PC-3 (cell line): ENCODE measurements around the gene CACNA1I. TPM values are rescaled to one million over a fixed set of nuclear protein-coding genes. Genes with fewer than 3 reads are reported as not detected.

Experiments used
- ATAC-seq: fragments of 200-7000 bp; cut with Tn5 transposase; 2 replicates; pipeline ENCODE4 v1.9.1; 2020; ENCODE audit warnings: mild to moderate bottlenecking, moderate library complexity
- BruUV-seq: library from RNA; stranded (reverse); fragments of 400-500 nt; replicated peaks from 2 replicates; lab custom pipeline; 2021; lab: Mats Ljungman, UMichigan
- CTCF ChIA-PET: fragments of 300-600 bp; sonication (Branson Sonifier 250); formaldehyde crosslinking; loops from one replicate; lab custom pipeline; 2022; ENCODE audit warnings: antibody characterized with exemption; lab: Charles Lee
- POLR2A ChIA-PET: fragments of 300-600 bp; sonication (Branson Sonifier 250); formaldehyde crosslinking; loops from one replicate; lab custom pipeline; 2022; ENCODE audit warnings: antibody characterized with exemption; ENCODE audit not compliant: unreplicated experiment; lab: Charles Lee
- DNase-seq: peaks from one replicate; pipeline ENCODE4 v3.0.0-alpha.2; 2015
- H2AFZ ChIP-seq: fragments of 300-600 bp; sonication (generic); 2 replicates; pipeline ENCODE4 v1.6.0; 2016; ENCODE audit warnings: antibody characterized with exemption, low read length
- H3F3A ChIP-seq: fragments of 300-600 bp; sonication (generic); one replicate; pipeline ENCODE4 v1.6.0; 2017; ENCODE audit warnings: antibody characterized with exemption, low read length, control low read depth, mild to moderate bottlenecking; ENCODE audit not compliant: unreplicated experiment
- H3K27ac ChIP-seq: fragments of 300-600 bp; sonication (generic); 2 replicates; pipeline ENCODE4 v1.5.1; 2016; ENCODE audit warnings: mild to moderate bottlenecking, low read length
- H3K27me3 ChIP-seq: fragments of 300-600 bp; sonication (generic); 2 replicates; pipeline ENCODE4 v1.6.1; 2016; ENCODE audit warnings: low read length, mixed read lengths
- H3K36me3 ChIP-seq: fragments of 300-600 bp; sonication (generic); 2 replicates; pipeline ENCODE4 v1.6.1; 2016; ENCODE audit warnings: low read depth, mixed run types, low read length, mixed read lengths
- H3K4me1 ChIP-seq: fragments of 300-600 bp; sonication (generic); 2 replicates; pipeline ENCODE4 v1.5.1; 2016; ENCODE audit warnings: low read length; ENCODE audit not compliant: insufficient read depth
- H3K4me2 ChIP-seq: fragments of 300-600 bp; sonication (generic); 2 replicates; pipeline ENCODE4 v1.6.0; 2016; ENCODE audit warnings: low read length
- H3K4me3 ChIP-seq: fragments of 300-600 bp; sonication (generic); 2 replicates; pipeline ENCODE4 v1.5.1; 2016; ENCODE audit warnings: mild to moderate bottlenecking, low read length, mixed read lengths
- H3K79me2 ChIP-seq: fragments of 300-600 bp; sonication (generic); 2 replicates; pipeline ENCODE4 v1.6.1; 2017; ENCODE audit warnings: low read length, mixed read lengths
- H3K9ac ChIP-seq: fragments of 300-600 bp; sonication (generic); 2 replicates; pipeline ENCODE4 v1.6.0; 2016; ENCODE audit warnings: mild to moderate bottlenecking, low read length
- H3K9me2 ChIP-seq: fragments of 300-600 bp; sonication (generic); replicated peaks from 2 replicates; pipeline ENCODE4 v1.6.1; 2016; ENCODE audit warnings: mixed run types, low read length, mixed read lengths
- H3K9me3 ChIP-seq: fragments of 300-600 bp; sonication (generic); 2 replicates; pipeline ENCODE4 v1.6.1; 2016; ENCODE audit warnings: low read length, mixed read lengths
- H4K20me1 ChIP-seq: fragments of 300-600 bp; sonication (generic); 2 replicates; pipeline ENCODE4 v1.6.1; 2016; ENCODE audit warnings: low read length, mixed read lengths
- EZH2 ChIP-seq: fragments of 300-600 bp; sonication (generic); IDR thresholded peaks from one replicate; pipeline ENCODE4 v1.6.1; 2017; ENCODE audit warnings: antibody characterized with exemption, mild to moderate bottlenecking, low read length; ENCODE audit not compliant: unreplicated experiment
- EZH2phosphoT487 ChIP-seq: fragments of 300-600 bp; sonication (generic); IDR thresholded peaks from 2 replicates; pipeline ENCODE4 v1.6.1; 2018; ENCODE audit warnings: mild to moderate bottlenecking, antibody characterized with exemption, low read length, borderline replicate concordance
- intact Hi-C: fragments of 100-400 bp; cut with micrococcal nuclease; formaldehyde crosslinking; loops from 2 replicates; pipeline ENCODE4 v1.9.0; 2023
- total RNA-seq: library from RNA; depleted of rRNA; stranded (reverse); fragments of >200 nt; gene quantifications from 2 replicates; pipeline ENCODE4 v1.2.3, GENCODE V29; 2014
- TF ChIP-seq, protein P1 (sequence below): fragments of 300-600 bp; sonication (generic); conservative IDR thresholded peaks from 2 replicates; pipeline ENCODE4 v1.5.1; 2017; ENCODE audit warnings: antibody characterized with exemption, low read depth, mild to moderate bottlenecking, low read length

CACNA1I gene
- total RNA-seq, 1 experiment from 2014 or later: not detected

DNA sequence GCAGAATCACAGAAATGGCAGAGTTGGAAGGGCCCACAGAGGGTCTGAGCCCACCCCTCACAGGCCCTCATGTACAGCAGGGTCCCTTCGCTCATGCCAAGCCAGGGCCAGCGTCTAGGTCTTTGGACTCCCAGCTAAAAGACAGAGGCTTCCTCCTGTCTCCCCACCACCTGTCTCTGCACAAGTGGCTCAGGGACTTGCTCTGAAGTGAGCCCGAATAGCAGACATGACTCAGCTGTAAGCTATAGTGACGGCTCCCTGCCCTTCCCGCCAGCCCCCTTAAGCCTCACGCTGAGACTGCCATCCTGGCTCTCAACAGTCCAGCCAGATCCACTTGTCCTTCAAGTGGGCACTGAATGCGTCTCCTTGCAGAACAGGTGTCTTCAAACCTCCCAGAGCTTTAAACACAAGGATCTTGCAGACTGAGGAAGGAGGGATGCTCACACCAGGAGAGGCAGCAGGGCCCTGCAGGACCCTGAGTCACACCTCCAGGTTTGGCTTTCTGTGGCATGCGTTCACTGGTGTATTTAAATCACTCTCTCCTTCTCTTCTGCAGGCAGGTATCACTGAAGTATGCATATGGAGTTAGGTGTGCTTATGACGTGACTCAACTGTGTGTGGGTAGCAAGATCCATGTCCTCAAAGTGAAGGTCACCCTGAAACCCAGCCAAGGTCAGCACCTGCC lies 154.9 kb downstream of the CACNA1I start:
- Histone ChIP-seq H3K9ac (no peak overlapping the region), H3K79me2 (no peaks in the 10 kb centered on the region), H3K4me3 (no peak overlapping the region), H3K27me3 (peaks cover 14% of the 10 kb centered on the region), H2AFZ (no peak overlapping the region), H3K9me2 (no peaks in the 10 kb centered on the region), H3K4me1 (no peaks in the 10 kb centered on the region), H3K4me2 (no peak overlapping the region), H3F3A (no peaks in the 10 kb centered on the region), H3K36me3 (no peaks in the 10 kb centered on the region), H4K20me1 (no peaks in the 10 kb centered on the region), H3K9me3 (no peaks in the 10 kb centered on the region), H3K27ac (no peak overlapping the region)
- no peak for DNase-seq
- POLR2A ChIA-PET: no interaction called here
- intact Hi-C loops: no loop called here
- no TSS peak for BruUV-seq
- TF ChIP-seq, protein P1, sequence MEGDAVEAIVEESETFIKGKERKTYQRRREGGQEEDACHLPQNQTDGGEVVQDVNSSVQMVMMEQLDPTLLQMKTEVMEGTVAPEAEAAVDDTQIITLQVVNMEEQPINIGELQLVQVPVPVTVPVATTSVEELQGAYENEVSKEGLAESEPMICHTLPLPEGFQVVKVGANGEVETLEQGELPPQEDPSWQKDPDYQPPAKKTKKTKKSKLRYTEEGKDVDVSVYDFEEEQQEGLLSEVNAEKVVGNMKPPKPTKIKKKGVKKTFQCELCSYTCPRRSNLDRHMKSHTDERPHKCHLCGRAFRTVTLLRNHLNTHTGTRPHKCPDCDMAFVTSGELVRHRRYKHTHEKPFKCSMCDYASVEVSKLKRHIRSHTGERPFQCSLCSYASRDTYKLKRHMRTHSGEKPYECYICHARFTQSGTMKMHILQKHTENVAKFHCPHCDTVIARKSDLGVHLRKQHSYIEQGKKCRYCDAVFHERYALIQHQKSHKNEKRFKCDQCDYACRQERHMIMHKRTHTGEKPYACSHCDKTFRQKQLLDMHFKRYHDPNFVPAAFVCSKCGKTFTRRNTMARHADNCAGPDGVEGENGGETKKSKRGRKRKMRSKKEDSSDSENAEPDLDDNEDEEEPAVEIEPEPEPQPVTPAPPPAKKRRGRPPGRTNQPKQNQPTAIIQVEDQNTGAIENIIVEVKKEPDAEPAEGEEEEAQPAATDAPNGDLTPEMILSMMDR: no peak
- TF ChIP-seq EZH2phosphoT487 (no peak), EZH2 (no peak)
- no peak for ATAC-seq
- CTCF ChIA-PET: no interaction called here

DNA sequence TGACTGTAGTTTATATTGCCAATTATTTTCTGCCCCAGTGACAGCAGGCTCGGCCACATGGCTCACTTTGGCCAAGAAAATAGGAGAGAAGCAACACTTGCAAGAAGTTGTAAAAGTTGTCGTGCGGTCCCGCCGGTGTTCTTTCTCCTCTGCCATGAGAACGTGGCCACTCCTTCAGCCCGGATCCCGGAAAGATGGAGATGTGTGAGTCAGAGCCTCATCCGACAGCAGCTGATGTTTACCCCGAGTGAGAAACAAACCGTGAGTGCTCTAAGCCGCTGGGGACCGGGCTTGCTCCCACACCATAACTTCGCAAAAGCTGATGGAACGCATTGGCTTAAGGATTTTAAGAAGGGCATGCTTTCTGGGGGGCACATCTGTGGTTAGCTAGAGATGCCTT lies 157.0 kb downstream of the CACNA1I start:
- ChIA-PET CTCF (no interaction called here), POLR2A (no interaction called here)
- H3K4me1 ChIP-seq: no peaks in the 10 kb centered on the region
- H3K9me2 ChIP-seq: no peaks in the 10 kb centered on the region
- H2AFZ ChIP-seq: 0 out of 2 replicates have a peak overlapping the region, but pooled peaks have one; percentile 36
- H3F3A ChIP-seq: no peaks in the 10 kb centered on the region
- H3K27ac ChIP-seq: no peak overlapping the region
- intact Hi-C loops: no loop called here
- H4K20me1 ChIP-seq: no peaks in the 10 kb centered on the region
- BruUV-seq: no TSS peak
- no peaks in the 10 kb centered on the region for H3K9me3 ChIP-seq
- TF ChIP-seq EZH2phosphoT487: no peak
- no peak for TF ChIP-seq EZH2
- TF ChIP-seq, protein P1: no peak
- no peaks in the 10 kb centered on the region for H3K36me3 ChIP-seq
- peaks cover 11% of the 10 kb centered on the region; the same call in 1 of the 2 replicates for H3K27me3 ChIP-seq
- no peaks in the 10 kb centered on the region for H3K79me2 ChIP-seq
- ATAC-seq (peak; percentile 64), DNase-seq (peak; percentile 35)
- H3K9ac ChIP-seq: no peak overlapping the region
- no peak overlapping the region for H3K4me3 ChIP-seq
- H3K4me2 ChIP-seq: peak overlapping the region; percentile 31; the same call in 1 of the 2 replicates

DNA sequence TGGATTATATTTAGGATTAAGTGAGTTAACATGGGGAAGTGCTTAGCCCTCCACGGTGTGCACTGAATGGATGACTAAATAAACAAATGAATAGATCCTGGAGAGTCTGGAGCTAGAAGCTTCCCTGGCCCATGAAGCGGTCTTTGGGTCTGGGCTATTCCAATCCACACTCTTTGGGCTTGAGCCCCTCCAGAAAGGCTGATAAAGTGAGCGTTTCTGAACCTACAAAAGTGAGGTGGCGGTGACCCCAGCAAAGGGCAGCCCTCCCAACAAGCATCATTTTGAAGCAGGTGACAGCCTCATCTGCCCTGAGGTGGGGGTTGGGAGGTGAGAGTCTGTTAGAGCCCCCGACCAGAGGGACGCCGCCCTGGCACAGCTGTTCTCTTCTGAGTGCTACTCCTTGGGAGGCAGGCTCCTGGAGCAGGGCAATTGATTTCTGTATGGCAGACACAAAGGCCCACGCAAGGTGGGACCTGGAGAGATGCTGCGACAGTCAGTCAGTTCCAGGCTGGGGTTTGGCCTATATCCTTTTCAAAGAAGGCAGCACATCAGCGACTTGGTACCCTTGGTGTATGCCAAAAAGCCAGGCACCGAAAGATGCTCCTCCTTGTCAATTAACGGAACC lies 157.8 kb downstream of the CACNA1I start:
- peaks cover 18% of the 10 kb centered on the region; the same call in 1 of the 2 replicates for H3K27me3 ChIP-seq
- CTCF ChIA-PET: no interaction called here

More for the DNA sequence above, 157.8 kb downstream of the CACNA1I start:
- POLR2A ChIA-PET: no interaction called here
- no TSS peak for BruUV-seq
- TF ChIP-seq EZH2 (no peak), EZH2phosphoT487 (no peak)
- TF ChIP-seq, protein P1: no peak
- Histone ChIP-seq H3K79me2 (no peaks in the 10 kb centered on the region), H3K36me3 (no peaks in the 10 kb centered on the region), H3K9ac (no peak overlapping the region), H3K9me3 (no peaks in the 10 kb centered on the region), H3K4me2 (no peak overlapping the region), H3K9me2 (no peaks in the 10 kb centered on the region), H3F3A (no peaks in the 10 kb centered on the region), H4K20me1 (no peaks in the 10 kb centered on the region), H2AFZ (no peak overlapping the region), H3K4me3 (no peak overlapping the region), H3K27ac (no peak overlapping the region), H3K4me1 (no peaks in the 10 kb centered on the region)
- ATAC-seq (no peak), DNase-seq (no peak)
- intact Hi-C loops: no loop called here
